Gastroesophageal sphincter (tissue), 3 donors: Measurements from ENCODE around the gene PI4K2B.
"Not testable (repeated sequence)": the region's sequence is repeated elsewhere in the genome, so short reads cannot be mapped to it uniquely, and the experiment has no call there.

Experiments
- POLR2A ChIP-seq, 2 donors: fragments of 450-650 bp; IDR thresholded peaks; one replicate each; pipeline ENCODE4 v1.6.1; 2017; ENCODE audit warnings: antibody characterized with exemption in 2 of 2, mild to moderate bottlenecking in 2 of 2, moderate library complexity in 1 of 2
- POLR2AphosphoS5 ChIP-seq: sonication (generic); formaldehyde crosslinking; IDR thresholded peaks from one replicate; pipeline ENCODE4 v1.6.1; 2017; ENCODE audit warnings: antibody characterized with exemption
- TF ChIP-seq, protein P1 (sequence below), 4 experiments: fragments of 200-600 bp in 2 of 4; fragments of 450-650 bp in 2 of 4; sonication (generic) in 1 of 4; IDR thresholded peaks; one replicate each; pipeline ENCODE4 v1.5.1; 2017 to 2019; ENCODE audit warnings: antibody characterized with exemption in 4 of 4, mild to moderate bottlenecking in 2 of 4, moderate library complexity in 2 of 4

DNA sequence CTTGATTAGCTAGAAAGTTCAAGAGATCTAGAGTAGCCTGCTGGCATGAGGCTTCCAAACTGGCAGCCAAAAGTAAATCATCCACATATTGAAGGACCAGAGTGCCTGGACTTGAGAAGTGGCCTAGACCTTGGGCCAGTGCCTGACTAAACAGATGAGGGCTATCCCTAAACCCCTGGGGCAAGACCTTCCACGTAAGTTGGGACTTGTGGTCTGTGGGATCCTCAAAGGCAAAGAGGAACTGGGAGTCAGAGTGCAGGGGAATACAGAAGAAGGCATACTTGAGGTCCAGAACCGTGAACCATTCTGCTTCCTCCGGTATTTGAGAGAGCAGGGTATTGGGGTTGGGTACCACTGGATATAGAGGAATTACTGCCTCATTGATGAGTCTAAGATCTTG lies 8.4 kb downstream of the PI4K2B start:
- TF ChIP-seq, protein P1, sequence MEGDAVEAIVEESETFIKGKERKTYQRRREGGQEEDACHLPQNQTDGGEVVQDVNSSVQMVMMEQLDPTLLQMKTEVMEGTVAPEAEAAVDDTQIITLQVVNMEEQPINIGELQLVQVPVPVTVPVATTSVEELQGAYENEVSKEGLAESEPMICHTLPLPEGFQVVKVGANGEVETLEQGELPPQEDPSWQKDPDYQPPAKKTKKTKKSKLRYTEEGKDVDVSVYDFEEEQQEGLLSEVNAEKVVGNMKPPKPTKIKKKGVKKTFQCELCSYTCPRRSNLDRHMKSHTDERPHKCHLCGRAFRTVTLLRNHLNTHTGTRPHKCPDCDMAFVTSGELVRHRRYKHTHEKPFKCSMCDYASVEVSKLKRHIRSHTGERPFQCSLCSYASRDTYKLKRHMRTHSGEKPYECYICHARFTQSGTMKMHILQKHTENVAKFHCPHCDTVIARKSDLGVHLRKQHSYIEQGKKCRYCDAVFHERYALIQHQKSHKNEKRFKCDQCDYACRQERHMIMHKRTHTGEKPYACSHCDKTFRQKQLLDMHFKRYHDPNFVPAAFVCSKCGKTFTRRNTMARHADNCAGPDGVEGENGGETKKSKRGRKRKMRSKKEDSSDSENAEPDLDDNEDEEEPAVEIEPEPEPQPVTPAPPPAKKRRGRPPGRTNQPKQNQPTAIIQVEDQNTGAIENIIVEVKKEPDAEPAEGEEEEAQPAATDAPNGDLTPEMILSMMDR (IDR thresholded peaks at IDR 0.05), result not testable (repeated sequence)
- not testable (repeated sequence) for TF ChIP-seq POLR2A (IDR thresholded peaks at IDR 0.05); POLR2AphosphoS5
